Measurements from ENCODE around the gene MARCHF2. TPM values are rescaled to one million over a fixed set of nuclear protein-coding genes. Genes with fewer than 3 reads are reported as not detected.
"Not testable (repeated sequence)": the region's sequence is repeated elsewhere in the genome, so short reads cannot be mapped to it uniquely, and the experiment has no call there.

MARCHF2 gene
- polyA plus RNA-seq, 5 donors: 9.4 to 17.0 (median 10.6) TPM

- no peak for DNase-seq
Measured at GRCh38 chr19:8404391-8405151, 8.5 kb upstream of the MARCHF2 start.

GRCh38 chr19:8410718-8411117, 2.4 kb upstream of the MARCHF2 start:
- DNase-seq: not testable (repeated sequence)

- DNase-seq: no peak
Measured at GRCh38 chr19:8413629-8413995, 507 bp downstream of the MARCHF2 start.

- no peak for DNase-seq
Measured at GRCh38 chr19:8416796-8417195, 3.7 kb downstream of the MARCHF2 start.

- DNase-seq: no peak
Measured at GRCh38 chr19:8421484-8422461, 8.7 kb downstream of the MARCHF2 start.

- DNase-seq: peak in 1 of 2 donors; percentile 42
Measured at GRCh38 chr19:8423817-8424223, 10.7 kb downstream of the MARCHF2 start.

GRCh38 chr19:8425331-8425730, 12.2 kb downstream of the MARCHF2 start:
- DNase-seq: not testable (repeated sequence)

- DNase-seq: no peak
Measured at GRCh38 chr19:8426283-8426682, 13.2 kb downstream of the MARCHF2 start.

- no peak for DNase-seq
Measured at GRCh38 chr19:8429044-8429443, 15.9 kb downstream of the MARCHF2 start.

GRCh38 chr19:8429826-8430225, 16.7 kb downstream of the MARCHF2 start:
- DNase-seq: no peak

GRCh38 chr19:8430650-8431049, 17.5 kb downstream of the MARCHF2 start:
- no peak for DNase-seq

- DNase-seq: no peak
Measured at GRCh38 chr19:8438236-8438635, 25.1 kb downstream of the MARCHF2 start.

GRCh38 chr19:8441725-8442544, 28.8 kb downstream of the MARCHF2 start:
- DNase-seq: no peak

GRCh38 chr19:8444140-8444676, 31.1 kb downstream of the MARCHF2 start:
- not testable (repeated sequence) for DNase-seq

GRCh38 chr19:8444677-8445487, 31.8 kb downstream of the MARCHF2 start, which contains the start of gene HNRNPM:
TSS of gene HNRNPM (plus strand) at chr19:8444975. CDS start at chr19:8444999, 24 bp downstream.
- DNase-seq: peak; percentile 97

GRCh38 chr19:8445488-8446001, 32.4 kb downstream of the MARCHF2 start:
- DNase-seq: peak in 1 of 2 donors; percentile 44

- DNase-seq: no peak
Measured at GRCh38 chr19:8446061-8446709, 33.1 kb downstream of the MARCHF2 start.

- no peak for DNase-seq
Measured at GRCh38 chr19:8449830-8450229, 36.7 kb downstream of the MARCHF2 start.

- no peak for DNase-seq
Measured at GRCh38 chr19:8451377-8451776, 38.3 kb downstream of the MARCHF2 start.

- DNase-seq: no peak
Measured at GRCh38 chr19:8451885-8452284, 38.8 kb downstream of the MARCHF2 start.
